ENCODE measurements around the gene MCF2L. TPM values are rescaled to one million over a fixed set of nuclear protein-coding genes. Genes with fewer than 3 reads are reported as not detected.

The MCF2L gene
- total RNA-seq, 1 experiment from 2014 or later: not detected

DNA sequence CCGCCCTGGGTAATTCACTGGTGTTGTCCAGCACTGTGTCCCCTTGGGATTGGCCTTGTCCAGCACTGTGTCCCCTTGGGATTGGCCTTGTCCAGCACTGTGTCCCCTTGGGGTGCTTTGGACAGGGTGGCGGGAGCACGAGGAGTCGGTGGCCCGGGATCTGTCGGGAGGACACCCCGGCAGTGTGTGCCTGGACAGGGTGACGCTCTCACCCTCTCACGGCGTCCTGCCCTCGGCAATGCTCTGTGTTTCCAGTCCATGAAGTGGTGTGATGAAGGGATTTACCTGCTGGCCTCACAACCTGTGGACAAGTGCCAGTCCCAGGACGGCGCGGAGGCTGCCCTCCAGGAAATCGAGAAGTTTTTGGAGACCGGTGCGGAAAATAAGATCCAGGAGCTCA, 106.7 kb downstream of the MCF2L start:
- CTCF ChIA-PET: no interaction called here
- H3K9me3 Mint-ChIP-seq (ENCODE audit: unreplicated experiment): no peaks in the 10 kb centered on the region
- intact Hi-C loops (cut with micrococcal nuclease): no loop called here
- H3K27me3 Mint-ChIP-seq (ENCODE audit: insufficient read depth, unreplicated experiment): peaks cover 12% of the 10 kb centered on the region
- POLR2A ChIA-PET: no interaction called here
- TF ChIP-seq CTCF (IDR thresholded peaks at IDR 0.05; ENCODE audit: unreplicated experiment): no peak
- no peak overlapping the region for H3K27ac Mint-ChIP-seq (ENCODE audit: low read depth, unreplicated experiment)
- no TSS peak for BruUV-seq (replicated peaks)
- no peaks in the 10 kb centered on the region for H3K36me3 Mint-ChIP-seq (ENCODE audit: insufficient read depth, unreplicated experiment)
- DNase-seq (ENCODE audit: unreplicated experiment): no peak
- no peak overlapping the region for H3K4me3 Mint-ChIP-seq (ENCODE audit: unreplicated experiment)
- no peaks in the 10 kb centered on the region for H3K4me1 Mint-ChIP-seq (ENCODE audit: insufficient read depth, unreplicated experiment)

GRCh38 chr13:113076681-113077401, 107.8 kb downstream of the MCF2L start:
- intact Hi-C loops (cut with micrococcal nuclease): no loop called here
- H3K9me3 Mint-ChIP-seq (ENCODE audit: unreplicated experiment): no peaks in the 10 kb centered on the region
- TF ChIP-seq CTCF (IDR thresholded peaks at IDR 0.05; ENCODE audit: unreplicated experiment): no peak

DNA sequence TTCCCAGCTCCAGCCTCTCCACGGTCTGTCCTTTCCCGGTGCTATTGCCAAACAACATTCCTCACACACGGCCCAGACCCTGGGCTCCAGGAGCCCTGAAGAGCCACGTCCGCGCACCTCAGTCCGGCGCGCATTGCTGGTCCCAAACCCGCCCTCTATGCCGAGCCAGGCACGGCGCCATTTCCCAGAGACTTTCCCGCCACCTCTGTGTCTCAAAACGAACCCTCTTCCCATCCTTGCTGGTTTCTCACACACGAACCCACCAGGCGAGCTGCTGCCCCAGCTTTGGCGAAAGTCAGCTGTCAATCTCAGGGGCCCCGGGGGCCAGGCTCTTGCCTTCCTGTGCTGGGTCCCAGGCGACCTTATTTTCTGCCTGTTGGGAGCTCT, 108.5 kb downstream of the MCF2L start:
- no peak overlapping the region for H3K4me3 Mint-ChIP-seq (ENCODE audit: unreplicated experiment)
- intact Hi-C loops (cut with micrococcal nuclease): no loop called here
- ChIA-PET POLR2A (no interaction called here), CTCF (interaction anchor here (0.8 kb wide), 1 partner anchor 101 kb away, joined by 3 read pairs; no protein-coding TSS in a partner anchor)
- no peaks in the 10 kb centered on the region for H3K9me3 Mint-ChIP-seq (ENCODE audit: unreplicated experiment)
- no peaks in the 10 kb centered on the region for H3K36me3 Mint-ChIP-seq (ENCODE audit: insufficient read depth, unreplicated experiment)
- no peaks in the 10 kb centered on the region for H3K4me1 Mint-ChIP-seq (ENCODE audit: insufficient read depth, unreplicated experiment)
- TF ChIP-seq CTCF (IDR thresholded peaks at IDR 0.05; ENCODE audit: unreplicated experiment): no peak
- no peak overlapping the region for H3K27ac Mint-ChIP-seq (ENCODE audit: low read depth, unreplicated experiment)
- DNase-seq (ENCODE audit: unreplicated experiment): no peak
- no TSS peak for BruUV-seq (replicated peaks)
- peaks cover 9% of the 10 kb centered on the region for H3K27me3 Mint-ChIP-seq (ENCODE audit: insufficient read depth, unreplicated experiment)

More at GRCh38 chr13:113076681-113077401, 107.8 kb downstream of the MCF2L start:
- Mint-ChIP-seq H3K27ac (ENCODE audit: low read depth, unreplicated experiment) (no peak overlapping the region), H3K4me1 (ENCODE audit: insufficient read depth, unreplicated experiment) (no peaks in the 10 kb centered on the region), H3K27me3 (ENCODE audit: insufficient read depth, unreplicated experiment) (peaks cover 12% of the 10 kb centered on the region), H3K36me3 (ENCODE audit: insufficient read depth, unreplicated experiment) (no peaks in the 10 kb centered on the region), H3K4me3 (ENCODE audit: unreplicated experiment) (no peak overlapping the region)
- ChIA-PET CTCF (interaction anchor here (0.7 to 0.8 kb wide), 2 partner anchors 100 to 1648 kb away, joined by 3 read pairs; no protein-coding TSS in a partner anchor), POLR2A (no interaction called here)
- DNase-seq (ENCODE audit: unreplicated experiment): no peak
- no TSS peak for BruUV-seq (replicated peaks)

DNA sequence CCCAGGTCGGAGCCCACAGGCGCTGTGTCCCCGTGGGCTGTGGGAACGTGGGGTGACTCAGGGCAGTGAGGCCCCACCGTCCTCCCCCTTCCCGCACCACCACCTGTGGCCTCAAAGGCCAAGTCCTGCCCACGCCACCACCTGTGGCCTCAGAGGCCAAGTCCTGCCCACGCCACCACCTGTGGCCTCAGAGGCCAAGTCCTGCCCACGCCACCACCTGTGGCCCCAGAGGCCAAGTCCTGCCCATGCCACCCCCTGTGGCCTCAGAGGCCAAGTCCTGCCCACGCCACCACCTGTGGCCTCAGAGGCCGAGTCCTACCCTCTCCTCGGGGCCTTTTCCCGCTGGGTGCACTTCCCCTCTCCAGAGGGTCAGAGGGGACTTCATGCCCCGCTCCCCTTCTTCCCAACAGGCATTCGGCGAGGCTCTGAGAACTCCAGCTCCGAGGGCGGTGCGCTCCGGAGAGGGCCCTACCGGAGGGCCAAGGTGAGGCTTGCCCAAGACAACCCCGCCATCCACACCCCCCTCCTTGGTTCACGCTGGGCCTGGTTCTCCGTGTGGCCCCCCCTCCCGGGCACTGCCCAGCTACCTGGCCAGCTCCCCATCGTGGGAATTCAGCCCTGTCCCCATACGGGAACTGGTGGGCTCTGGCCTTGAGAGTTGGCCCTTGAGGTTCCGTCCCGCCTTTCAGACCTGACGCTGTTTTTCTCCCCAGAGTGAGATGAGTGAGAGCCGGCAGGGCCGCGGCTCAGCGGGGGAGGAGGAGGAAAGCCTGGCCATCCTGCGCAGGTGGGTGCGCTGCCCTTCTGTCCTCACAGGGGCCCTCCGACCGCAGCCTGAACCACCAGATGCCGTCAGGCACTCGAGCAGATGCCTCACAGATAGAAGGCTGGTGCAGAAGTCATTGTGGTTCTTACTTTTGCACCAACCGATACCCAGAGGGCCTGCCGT, 109.2 kb downstream of the MCF2L start:
- no peaks in the 10 kb centered on the region for H3K4me1 Mint-ChIP-seq (ENCODE audit: insufficient read depth, unreplicated experiment)
- CTCF ChIA-PET: interaction anchor here (0.8 kb wide), 1 partner anchor 102 kb away, joined by 3 read pairs; no protein-coding TSS in a partner anchor
- no peak for DNase-seq (ENCODE audit: unreplicated experiment)
- no TSS peak for BruUV-seq (replicated peaks)
- H3K9me3 Mint-ChIP-seq (ENCODE audit: unreplicated experiment): no peaks in the 10 kb centered on the region
- no peak for TF ChIP-seq CTCF (IDR thresholded peaks at IDR 0.05; ENCODE audit: unreplicated experiment)
- no peak overlapping the region for H3K27ac Mint-ChIP-seq (ENCODE audit: low read depth, unreplicated experiment)
- intact Hi-C loops (cut with micrococcal nuclease): no loop called here
- POLR2A ChIA-PET: no interaction called here
- no peak overlapping the region for H3K4me3 Mint-ChIP-seq (ENCODE audit: unreplicated experiment)
- H3K36me3 Mint-ChIP-seq (ENCODE audit: insufficient read depth, unreplicated experiment): no peaks in the 10 kb centered on the region
- H3K27me3 Mint-ChIP-seq (ENCODE audit: insufficient read depth, unreplicated experiment): peaks cover 2% of the 10 kb centered on the region
